Heart left ventricle (tissue), 16 donors: ENCODE results near the gene INSIG1. TPM values are rescaled to one million over a fixed set of nuclear protein-coding genes. Genes with fewer than 3 reads are reported as not detected.

Experiments
- ATAC-seq, 4 donors: fragments of 200-7000 bp; cut with Tn5 transposase; one replicate each; pipeline ENCODE4 v1.9.1; 2020 to 2022; ENCODE audit warnings: moderate library complexity in 4 of 4, mild to moderate bottlenecking in 3 of 4, moderate number of reproducible peaks in 1 of 4
- DNase-seq, 5 donors: peaks; one replicate each; pipeline ENCODE4 v3.0.0-alpha.2; 2020
- H3K27ac ChIP-seq, 12 donors: fragments of 200-600 bp; sonication (generic) in 4 of 12; one replicate each; pipeline versions ENCODE4 v1.5.0 to v1.8.0; 2016 to 2022; ENCODE audit warnings: mild to moderate bottlenecking in 2 of 12
- H3K27me3 ChIP-seq, 9 donors: fragments of 200-600 bp; sonication (generic) in 2 of 9; one replicate each; pipeline versions ENCODE4 v1.5.1 to v1.8.0; 2016 to 2022; ENCODE audit warnings: mild to moderate bottlenecking in 3 of 9
- H3K36me3 ChIP-seq, 9 donors: fragments of 200-600 bp; sonication (generic) in 2 of 9; one replicate each; pipeline versions ENCODE4 v1.5.0 to v1.8.0; 2018 to 2022; ENCODE audit warnings: mild to moderate bottlenecking in 2 of 9
- H3K4me1 ChIP-seq, 12 donors: fragments of 200-600 bp; sonication (generic) in 4 of 12; one replicate each; pipeline versions ENCODE4 v1.5.0 to v1.8.0; 2016 to 2022; ENCODE audit warnings: mild to moderate bottlenecking in 3 of 12
- H3K4me3 ChIP-seq, 12 donors: fragments of 200-600 bp; sonication (generic) in 4 of 12; one replicate each; pipeline versions ENCODE4 v1.5.0 to v1.8.0; 2017 to 2022; ENCODE audit warnings: mild to moderate bottlenecking in 9 of 12, moderate library complexity in 4 of 12
- H3K9me3 ChIP-seq, 12 donors: fragments of 200-600 bp; sonication (generic) in 4 of 12; one replicate each; pipeline versions ENCODE4 v1.5.0 to v1.8.0; 2016 to 2022; ENCODE audit warnings: mild to moderate bottlenecking in 1 of 12
- CTCF ChIP-seq, 12 donors: fragments of 200-600 bp; sonication (generic) in 4 of 12; IDR thresholded peaks; one replicate each; pipeline versions ENCODE4 v1.5.0 to v1.8.0; 2018 to 2022; ENCODE audit warnings: antibody characterized with exemption in 12 of 12, mild to moderate bottlenecking in 5 of 12
- POLR2A ChIP-seq, 2 donors: fragments of 450-650 bp; IDR thresholded peaks; one replicate each; pipeline ENCODE4 v1.6.1; 2017; ENCODE audit warnings: antibody characterized with exemption in 2 of 2, mild to moderate bottlenecking in 2 of 2, moderate library complexity in 2 of 2
- WGBS, 4 donors: extraction: QIAGEN DNeasy Blood & Tissue Kit in 2 of 4; methylation state at CpG; one replicate each; pipeline versions ENCODE4 v1.1.5 to v1.1.7; 2013 to 2018; 5-methylcytosine and 5-hydroxymethylcytosine counted together
- intact Hi-C, 10 donors: fragments of 100-400 bp; cut with DNase I; formaldehyde crosslinking; loops; one replicate each; pipeline versions ENCODE4 v1.11.1 to v1.14.2; 2022
- polyA plus RNA-seq, 2 donors: library from polyadenylated mRNA; stranded (reverse); fragments of 200-250 nt; gene quantifications; one replicate each; pipeline ENCODE4 v1.2.3, GENCODE V29; 2013
- total RNA-seq, 9 donors: library from RNA; depleted of rRNA in 2 of 9; stranded (reverse); fragments of >200 nt in 2 of 9; fragmentation: NEBNext Ultra II Directional in 3 of 9; extraction: Animal tissue kit (Norgen Biotek cat#: 25700) in 3 of 9; gene quantifications; one replicate each; pipeline versions ENCODE4 v1.1.0 to v1.2.4, GENCODE V29; 2016 to 2023
- donor health status: ischemic (EF 13 %, LVEDD 7.1; RV severe dilation, severe dysfunction).
- donor health status: healthy with polysubstance abuse.
- donor health status: DM: no; HTN: yes; CAD: no.
- donor health status: DM: no; HTN: no; CAD: no.
- donor health status: ischemic (EF 25% LVEDD 6.9; RV normal size, moderate dysfunction).
- donor health status: ischemic (EF 25% LVEDD 5.7; RV mildly dilated, moderate dysfunction).
- donor health status: healthy.
- donor health status: DM: yes; HTN: yes; CAD: no.
- donor health status: ischemic (EF 35%, LVEDD 5.7; RV mildly dilated, moderate dysfunction).
- donor health status: nonischemic (EF 11% LVEDD 7.7; RV severe dilation, severe dysfunction).
- donor health status: DM: yes; HTN: yes; CAD: no.
- donor health status: PGD.
- donor health status: ischemic (EF 29% LVEDD 5.4; RV normal size, mild dysfunction).
- donor health status: nonischemic (EF 23%, LVEDD 6.1; RV moderate dilation, normal function).

Gene INSIG1
- total and polyA plus RNA-seq, 11 donors, result 5.2 to 24.5 (median 13.3) TPM

- H3K36me3 ChIP-seq, result no peaks in the 10 kb centered on the region
- intact Hi-C loops, result no loop called here
- WGBS, 4 donors, result 90 to 94% (median 92%) methylated on average over 16 to 23 of the region's 23 CpGs
- peaks cover 0 to 26% (median 0%) of the 10 kb centered on the region in 9 donors for H3K27me3 ChIP-seq
- DNase-seq (no peak), ATAC-seq (no peak)
- H3K27ac ChIP-seq, result no peak overlapping the region
- no peaks in the 10 kb centered on the region for H3K9me3 ChIP-seq
- no peak for TF ChIP-seq CTCF (IDR thresholded peaks at IDR 0.05)
- no peak for TF ChIP-seq POLR2A (IDR thresholded peaks at IDR 0.05)
- H3K4me3 ChIP-seq, result no peak overlapping the region
- no peaks in the 10 kb centered on the region for H3K4me1 ChIP-seq
These were observed 30.2 kb upstream of the INSIG1 start for GRCh38 chr7:155267436-155267835.

GRCh38 chr7:155268211-155268610 is 29.5 kb upstream of the INSIG1 start:
- no peak overlapping the region for H3K4me3 ChIP-seq
- TF ChIP-seq POLR2A (IDR thresholded peaks at IDR 0.05) (no peak), CTCF (IDR thresholded peaks at IDR 0.05) (no peak)
- peaks cover 0 to 19% (median 0%) of the 10 kb centered on the region in 9 donors for H3K27me3 ChIP-seq
- H3K36me3 ChIP-seq, result no peaks in the 10 kb centered on the region
- ATAC-seq (no peak), DNase-seq (no peak)
- 89 to 96% (median 92%) methylated on average over 12 of the region's 12 CpGs for WGBS, 4 donors
- H3K27ac ChIP-seq, result no peak overlapping the region
- H3K4me1 ChIP-seq, result no peaks in the 10 kb centered on the region
- no peaks in the 10 kb centered on the region for H3K9me3 ChIP-seq
- intact Hi-C loops, result no loop called here

GRCh38 chr7:155268921-155269650 is 28.6 kb upstream of the INSIG1 start:
- DNase-seq (no peak), ATAC-seq (no peak)
- H3K4me1 ChIP-seq, result no peaks in the 10 kb centered on the region
- 87 to 90% (median 88%) methylated on average over 6 of the region's 6 CpGs for WGBS, 4 donors
- no peaks in the 10 kb centered on the region for H3K9me3 ChIP-seq
- H3K27ac ChIP-seq, result no peak overlapping the region
- H3K27me3 ChIP-seq, result peaks cover 0 to 16% (median 0%) of the 10 kb centered on the region in 9 donors
- intact Hi-C loops, result no loop called here
- no peak for TF ChIP-seq CTCF (IDR thresholded peaks at IDR 0.05)
- H3K36me3 ChIP-seq, result no peaks in the 10 kb centered on the region
- H3K4me3 ChIP-seq, result no peak overlapping the region

GRCh38 chr7:155269766-155270585 is 27.7 kb upstream of the INSIG1 start:
- Histone ChIP-seq H3K36me3 (no peaks in the 10 kb centered on the region), H3K27ac (no peak overlapping the region), H3K4me1 (no peaks in the 10 kb centered on the region), H3K4me3 (no peak overlapping the region), H3K9me3 (no peaks in the 10 kb centered on the region), H3K27me3 (peaks cover 0 to 15% (median 0%) of the 10 kb centered on the region in 9 donors)
- intact Hi-C loops, result no loop called here
- no peak for ATAC-seq
- WGBS, 4 donors, result 81 to 85% (median 82%) methylated on average over 20 of the region's 20 CpGs
- no peak for DNase-seq
- TF ChIP-seq POLR2A (IDR thresholded peaks at IDR 0.05), result no peak
- TF ChIP-seq CTCF (IDR thresholded peaks at IDR 0.05), result no peak
